Fibroblast of lung (primary cell): Measurements from ENCODE around the gene MGLL. TPM values are rescaled to one million over a fixed set of nuclear protein-coding genes. Genes with fewer than 3 reads are reported as not detected.

Experiments
- DNase-seq, 2 donors: peaks; one replicate each; pipeline versions ENCODE4 v3.0.0 to v3.0.0-alpha.2; 2010; ENCODE audit warnings: low read depth in 2 of 2
- H2AFZ ChIP-seq: 2 replicates; pipeline ENCODE4 v1.5.1; 2012; ENCODE audit warnings: low read length, control low read depth, inconsistent platforms
- H3K27ac ChIP-seq: 2 replicates; pipeline ENCODE4 v1.5.1; 2011; ENCODE audit warnings: low read length, control low read depth; ENCODE audit not compliant: insufficient read depth
- H3K27me3 ChIP-seq: 2 replicates; pipeline ENCODE4 v1.5.1; 2011; ENCODE audit warnings: mild to moderate bottlenecking, low read length; ENCODE audit not compliant: control insufficient read depth, insufficient read depth
- H3K36me3 ChIP-seq: 2 replicates; pipeline ENCODE4 v1.5.1; 2011; ENCODE audit warnings: low read length; ENCODE audit not compliant: control insufficient read depth, insufficient read depth
- H3K4me1 ChIP-seq: 2 replicates; pipeline ENCODE4 v1.5.1; 2011; ENCODE audit warnings: low read length; ENCODE audit not compliant: control insufficient read depth, insufficient read depth; ENCODE audit errors: extremely low read depth
- H3K4me2 ChIP-seq: 2 replicates; pipeline ENCODE4 v1.5.1; 2011; ENCODE audit warnings: low read length, control low read depth; ENCODE audit not compliant: insufficient read depth; ENCODE audit errors: extremely low read depth
- H3K4me3 ChIP-seq, 4 experiments: fragments of 200-600 bp in 1 of 4; sonication (generic) in 1 of 4; replicated peaks in 1 of 4; 2 replicates each; pipeline ENCODE4 v1.5.1; 2011 to 2016; ENCODE audit warnings: low read length in 4 of 4, low read depth in 3 of 4, mild to moderate bottlenecking in 3 of 4, control low read depth in 2 of 4, inconsistent platforms in 1 of 4, mixed read lengths in 1 of 4; ENCODE audit not compliant: insufficient read depth in 1 of 4; ENCODE audit errors: control extremely low read depth in 1 of 4
- H3K79me2 ChIP-seq: 2 replicates; pipeline ENCODE4 v1.5.1; 2012; ENCODE audit warnings: mild to moderate bottlenecking, low read length, inconsistent platforms; ENCODE audit not compliant: control insufficient read depth, insufficient read depth
- H3K9ac ChIP-seq: 2 replicates; pipeline ENCODE4 v1.5.1; 2011; ENCODE audit warnings: mild to moderate bottlenecking, low read length, control low read depth; ENCODE audit not compliant: insufficient read depth
- H3K9me3 ChIP-seq: 2 replicates; pipeline ENCODE4 v1.5.1; 2012; ENCODE audit warnings: low read depth, low read length; ENCODE audit not compliant: control insufficient read depth, insufficient read depth
- H4K20me1 ChIP-seq: 2 replicates; pipeline ENCODE4 v1.5.1; 2011; ENCODE audit warnings: low read length; ENCODE audit not compliant: control insufficient read depth, insufficient read depth; ENCODE audit errors: extremely low read depth
- EZH2 ChIP-seq: IDR thresholded peaks from 2 replicates; pipeline ENCODE4 v1.5.1; 2012; ENCODE audit warnings: low read length, control low read depth, mild to moderate bottlenecking; ENCODE audit errors: missing control alignments
- polyA plus RNA-seq, 2 donors: library from polyadenylated mRNA; depleted of rRNA in 1 of 2; stranded (reverse) in 1 of 2; unstranded in 1 of 2; fragments of >200 nt; gene quantifications; 2 replicates each; pipeline ENCODE4 v1.2.1, GENCODE V29; 2011 to 2012; ENCODE audit warnings: missing spikeins in 1 of 2
- total RNA-seq: library from RNA; depleted of rRNA; stranded (reverse); fragments of >200 nt; gene quantifications from 2 replicates; pipeline ENCODE4 v1.2.1, GENCODE V29; 2014
- TF ChIP-seq, protein P1 (sequence below), 2 donors: IDR thresholded peaks in 1 of 2; conservative IDR thresholded peaks in 1 of 2; 1 replicate in 1 of 2; 2 replicates in 1 of 2; pipeline ENCODE4 v1.5.1; 2011 to 2012; ENCODE audit warnings: low read length in 2 of 2, control low read depth in 1 of 2, inconsistent platforms in 1 of 2, low read depth in 1 of 2, mild to moderate bottlenecking in 1 of 2

Gene MGLL
- total and polyA plus RNA-seq, 2 donors (not counting 1 experiment from before 2014, with no cell fraction given), result 60.1 to 122 TPM

DNA sequence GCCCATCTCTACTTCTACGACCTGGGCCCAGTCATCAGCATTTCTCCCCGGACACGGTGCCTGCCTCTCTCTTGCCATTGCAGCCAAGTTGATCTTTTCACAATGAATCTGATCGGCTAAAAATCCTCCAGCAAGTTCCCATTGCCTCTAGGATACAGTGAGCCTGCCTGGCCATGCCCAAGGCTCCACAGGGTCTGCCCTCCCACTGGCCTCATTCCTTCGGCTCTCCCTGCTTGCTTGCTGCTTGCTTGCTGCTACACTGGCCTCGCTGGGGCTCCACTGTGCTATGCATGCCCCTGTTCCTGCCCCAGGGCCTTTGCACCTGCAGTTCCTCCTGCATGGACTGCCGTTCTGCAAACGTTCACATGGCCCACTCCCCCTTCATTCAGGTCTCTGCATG, 147.5 kb downstream of the MGLL start:
- H3K4me2 ChIP-seq, result no peak overlapping the region
- peaks cover 2% of the 10 kb centered on the region for H3K36me3 ChIP-seq
- DNase-seq, result no peak
- H3K79me2 ChIP-seq, result no peaks in the 10 kb centered on the region
- TF ChIP-seq, protein P1, sequence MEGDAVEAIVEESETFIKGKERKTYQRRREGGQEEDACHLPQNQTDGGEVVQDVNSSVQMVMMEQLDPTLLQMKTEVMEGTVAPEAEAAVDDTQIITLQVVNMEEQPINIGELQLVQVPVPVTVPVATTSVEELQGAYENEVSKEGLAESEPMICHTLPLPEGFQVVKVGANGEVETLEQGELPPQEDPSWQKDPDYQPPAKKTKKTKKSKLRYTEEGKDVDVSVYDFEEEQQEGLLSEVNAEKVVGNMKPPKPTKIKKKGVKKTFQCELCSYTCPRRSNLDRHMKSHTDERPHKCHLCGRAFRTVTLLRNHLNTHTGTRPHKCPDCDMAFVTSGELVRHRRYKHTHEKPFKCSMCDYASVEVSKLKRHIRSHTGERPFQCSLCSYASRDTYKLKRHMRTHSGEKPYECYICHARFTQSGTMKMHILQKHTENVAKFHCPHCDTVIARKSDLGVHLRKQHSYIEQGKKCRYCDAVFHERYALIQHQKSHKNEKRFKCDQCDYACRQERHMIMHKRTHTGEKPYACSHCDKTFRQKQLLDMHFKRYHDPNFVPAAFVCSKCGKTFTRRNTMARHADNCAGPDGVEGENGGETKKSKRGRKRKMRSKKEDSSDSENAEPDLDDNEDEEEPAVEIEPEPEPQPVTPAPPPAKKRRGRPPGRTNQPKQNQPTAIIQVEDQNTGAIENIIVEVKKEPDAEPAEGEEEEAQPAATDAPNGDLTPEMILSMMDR (conservative IDR thresholded peaks at IDR 0.05 in 1 of 2, IDR thresholded peaks at IDR 0.05 in 1 of 2; ENCODE audit: low read depth in 1 of 2, low read length in 2 of 2), result no peak
- TF ChIP-seq EZH2, result no peak
- H3K27me3 ChIP-seq, result no peaks in the 10 kb centered on the region
- H2AFZ ChIP-seq, result no peak overlapping the region
- no peaks in the 10 kb centered on the region for H4K20me1 ChIP-seq
- no peaks in the 10 kb centered on the region for H3K9me3 ChIP-seq
- H3K4me3 ChIP-seq, result no peak overlapping the region
- H3K4me1 ChIP-seq, result no peaks in the 10 kb centered on the region
- no peak overlapping the region for H3K27ac ChIP-seq
- H3K9ac ChIP-seq, result no peak overlapping the region

DNA sequence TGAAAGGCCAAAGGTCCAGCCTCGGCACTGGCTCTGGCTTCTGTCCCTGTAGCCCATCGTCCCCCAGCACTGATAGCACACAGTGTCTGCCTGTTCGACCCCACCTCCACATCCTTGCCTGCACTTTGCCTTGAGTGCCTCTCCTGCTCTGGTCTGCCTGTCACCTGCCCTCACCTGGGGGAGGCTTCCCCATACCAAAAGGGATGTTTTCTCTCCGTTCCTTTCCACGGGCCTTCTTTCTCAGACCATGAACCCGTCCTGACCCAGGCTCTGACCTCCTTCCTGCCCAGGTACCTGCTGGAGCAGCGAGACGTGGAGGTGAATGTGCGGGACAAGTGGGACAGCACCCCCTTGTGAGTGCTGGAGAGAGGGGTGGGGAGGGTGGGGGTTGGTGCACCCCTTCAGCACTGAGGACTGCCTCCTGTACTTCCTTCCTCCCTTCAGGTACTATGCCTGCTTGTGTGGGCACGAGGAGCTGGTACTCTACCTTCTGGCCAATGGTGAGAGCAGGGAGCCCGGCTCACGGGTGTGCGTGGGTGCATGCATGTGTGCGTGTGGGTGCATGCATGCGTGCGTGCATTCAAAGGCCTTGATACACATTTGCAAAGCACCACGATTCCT, 148.1 kb downstream of the MGLL start:
- H3K4me3 ChIP-seq, result peak overlapping the region in 2 of 4 experiments; percentile 47 to 71
- peak overlapping the region; percentile 83 for H3K4me2 ChIP-seq
- H3K79me2 ChIP-seq, result no peaks in the 10 kb centered on the region
- no peaks in the 10 kb centered on the region for H3K4me1 ChIP-seq
- TF ChIP-seq, protein P1 (conservative IDR thresholded peaks at IDR 0.05 in 1 of 2, IDR thresholded peaks at IDR 0.05 in 1 of 2; ENCODE audit: low read depth in 1 of 2, low read length in 2 of 2), result no peak
- TF ChIP-seq EZH2, result no peak
- no peak overlapping the region for H2AFZ ChIP-seq
- H3K27me3 ChIP-seq, result no peaks in the 10 kb centered on the region
- no peak overlapping the region for H3K9ac ChIP-seq
- H4K20me1 ChIP-seq, result no peaks in the 10 kb centered on the region
- DNase-seq, result no peak
- no peaks in the 10 kb centered on the region for H3K9me3 ChIP-seq
- no peak overlapping the region for H3K27ac ChIP-seq
- peaks cover 2% of the 10 kb centered on the region for H3K36me3 ChIP-seq

DNA sequence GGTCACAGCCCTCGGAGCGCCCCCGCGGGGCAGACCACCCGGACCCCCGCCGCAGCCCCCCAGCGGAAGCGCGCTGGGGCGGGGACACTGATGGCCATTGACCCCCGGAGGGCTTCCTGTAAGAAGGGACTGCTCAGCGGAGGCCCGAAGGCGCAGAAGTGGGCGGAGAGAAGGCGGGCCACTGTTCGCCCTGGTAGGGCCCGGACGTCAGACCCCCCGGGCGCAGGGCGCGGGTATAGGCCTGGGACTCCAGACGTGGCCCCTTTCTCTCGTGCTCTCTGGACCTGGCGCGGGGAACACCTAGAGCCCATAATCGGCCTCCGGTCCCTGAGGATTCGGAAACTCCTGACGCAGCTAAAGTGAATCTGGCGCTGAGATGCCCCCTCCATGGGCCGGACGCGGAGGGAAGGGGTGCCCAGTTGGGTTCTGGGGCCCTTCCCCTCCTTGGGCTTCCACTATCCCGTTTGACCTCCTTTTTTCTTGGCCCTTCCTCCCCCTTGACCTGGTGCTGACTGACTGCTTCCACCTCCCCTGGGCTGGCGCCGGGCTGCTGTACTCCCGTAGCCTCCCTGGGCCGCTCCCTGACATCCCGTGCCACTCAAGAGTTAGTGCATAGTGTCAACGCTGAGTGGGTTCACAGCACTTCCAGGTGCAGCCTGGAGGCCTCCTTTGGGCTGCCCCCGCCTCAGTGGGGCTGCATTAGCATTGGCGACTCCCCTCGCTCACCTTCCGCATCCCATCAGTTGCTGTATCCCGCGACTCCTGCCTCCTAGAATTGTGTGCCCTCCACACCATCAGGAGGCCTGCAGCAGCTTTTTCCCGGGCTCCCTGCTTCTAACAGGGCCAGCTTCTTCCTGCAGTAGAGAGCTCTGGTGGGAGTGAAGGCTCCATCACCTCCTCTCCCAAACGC, 148.9 kb downstream of the MGLL start:
- Histone ChIP-seq H3K4me3 (peak overlapping the region; percentile 34 to 71 (median 58)), H3K79me2 (no peaks in the 10 kb centered on the region), H2AFZ (peak overlapping the region; percentile 36), H3K27me3 (no peaks in the 10 kb centered on the region), H3K4me2 (peak overlapping the region; percentile 83), H3K27ac (peak overlapping the region; percentile 72), H3K4me1 (no peaks in the 10 kb centered on the region), H3K9ac (peak overlapping the region; percentile 75), H3K36me3 (peaks cover 2% of the 10 kb centered on the region), H3K9me3 (no peaks in the 10 kb centered on the region), H4K20me1 (no peaks in the 10 kb centered on the region)
- TF ChIP-seq EZH2, result no peak
- DNase-seq, result peak; percentile 58 to 65
